Tibial nerve (tissue), 4 donors: ENCODE measurements around the gene ICA1. TPM values are rescaled to one million over a fixed set of nuclear protein-coding genes. Genes with fewer than 3 reads are reported as not detected.

Experiments
- DNase-seq, 2 donors: peaks; one replicate each; pipeline ENCODE4 v3.0.0-alpha.2; 2019; ENCODE audit warnings: low spot score in 2 of 2
- H3K27ac ChIP-seq, 4 donors: fragments of 200-600 bp; sonication (generic) in 3 of 4; one replicate each; pipeline ENCODE4 v1.5.1; 2017 to 2019; ENCODE audit warnings: mild to moderate bottlenecking in 1 of 4
- H3K27me3 ChIP-seq, 2 donors: fragments of 200-600 bp; sonication (generic) in 1 of 2; one replicate each; pipeline versions ENCODE4 v1.5.1 to v1.6.0; 2017 to 2019
- H3K36me3 ChIP-seq, 3 donors: fragments of 200-600 bp; sonication (generic); one replicate each; pipeline ENCODE4 v1.5.1; 2018 to 2019
- H3K4me1 ChIP-seq, 4 donors: fragments of 200-600 bp; sonication (generic) in 3 of 4; one replicate each; pipeline ENCODE4 v1.5.1; 2017 to 2019
- H3K4me3 ChIP-seq, 4 donors: fragments of 200-600 bp; sonication (generic) in 3 of 4; one replicate each; pipeline ENCODE4 v1.5.1; 2017 to 2019; ENCODE audit warnings: mild to moderate bottlenecking in 1 of 4, moderate library complexity in 1 of 4
- H3K9me3 ChIP-seq, 4 donors: fragments of 200-600 bp; sonication (generic) in 3 of 4; one replicate each; pipeline ENCODE4 v1.5.1; 2017 to 2019
- EP300 ChIP-seq, 2 donors: sonication (generic); formaldehyde crosslinking; IDR thresholded peaks; one replicate each; pipeline ENCODE4 v1.6.1; 2017; ENCODE audit warnings: antibody characterized with exemption in 2 of 2, mild to moderate bottlenecking in 1 of 2
- POLR2A ChIP-seq, 2 donors: fragments of 450-650 bp; IDR thresholded peaks; one replicate each; pipeline ENCODE4 v1.6.1; 2017; ENCODE audit warnings: antibody characterized with exemption in 2 of 2, mild to moderate bottlenecking in 2 of 2, moderate library complexity in 2 of 2
- WGBS, 2 donors: methylation state at CpG; one replicate each; pipeline ENCODE4 v1.1.5; 2018; 5-methylcytosine and 5-hydroxymethylcytosine counted together
- total RNA-seq, 4 donors: library from RNA; depleted of rRNA; stranded (reverse); fragments of >200 nt; gene quantifications; one replicate each; pipeline ENCODE4 v1.1.0, GENCODE V29; 2016
- TF ChIP-seq, protein P1 (sequence below), 5 experiments: fragments of 200-600 bp in 3 of 5; fragments of 450-650 bp in 2 of 5; sonication (generic) in 3 of 5; IDR thresholded peaks; one replicate each; pipeline ENCODE4 v1.5.1; 2016 to 2019; ENCODE audit warnings: antibody characterized with exemption in 5 of 5, mild to moderate bottlenecking in 3 of 5, moderate library complexity in 2 of 5

ICA1 gene
- total RNA-seq, 4 donors from 2014 or later, result 12.8 to 27.3 (median 20.5) TPM

DNA sequence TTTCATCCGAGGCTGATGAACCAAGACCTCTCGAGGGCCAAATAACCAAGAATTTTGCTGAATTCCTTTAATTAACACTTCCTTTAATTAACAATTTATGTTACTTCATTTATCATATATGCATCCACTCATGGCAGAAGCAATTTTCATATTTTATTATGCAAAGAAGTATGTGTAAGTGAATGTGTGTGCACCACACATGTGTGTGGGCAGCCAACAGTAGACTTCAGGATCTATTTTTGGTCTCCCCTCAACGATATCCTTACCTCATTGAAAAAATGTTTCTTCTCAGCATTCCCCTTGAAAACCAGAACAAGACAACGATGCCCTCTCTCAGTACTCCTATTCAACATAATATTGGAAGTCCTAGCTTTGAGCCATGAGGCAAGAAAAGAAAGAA is 96.8 kb downstream of the ICA1 start:
- no peaks in the 10 kb centered on the region for H3K27me3 ChIP-seq
- TF ChIP-seq POLR2A (IDR thresholded peaks at IDR 0.05) (no peak), EP300 (IDR thresholded peaks at IDR 0.05) (no peak)
- TF ChIP-seq, protein P1, sequence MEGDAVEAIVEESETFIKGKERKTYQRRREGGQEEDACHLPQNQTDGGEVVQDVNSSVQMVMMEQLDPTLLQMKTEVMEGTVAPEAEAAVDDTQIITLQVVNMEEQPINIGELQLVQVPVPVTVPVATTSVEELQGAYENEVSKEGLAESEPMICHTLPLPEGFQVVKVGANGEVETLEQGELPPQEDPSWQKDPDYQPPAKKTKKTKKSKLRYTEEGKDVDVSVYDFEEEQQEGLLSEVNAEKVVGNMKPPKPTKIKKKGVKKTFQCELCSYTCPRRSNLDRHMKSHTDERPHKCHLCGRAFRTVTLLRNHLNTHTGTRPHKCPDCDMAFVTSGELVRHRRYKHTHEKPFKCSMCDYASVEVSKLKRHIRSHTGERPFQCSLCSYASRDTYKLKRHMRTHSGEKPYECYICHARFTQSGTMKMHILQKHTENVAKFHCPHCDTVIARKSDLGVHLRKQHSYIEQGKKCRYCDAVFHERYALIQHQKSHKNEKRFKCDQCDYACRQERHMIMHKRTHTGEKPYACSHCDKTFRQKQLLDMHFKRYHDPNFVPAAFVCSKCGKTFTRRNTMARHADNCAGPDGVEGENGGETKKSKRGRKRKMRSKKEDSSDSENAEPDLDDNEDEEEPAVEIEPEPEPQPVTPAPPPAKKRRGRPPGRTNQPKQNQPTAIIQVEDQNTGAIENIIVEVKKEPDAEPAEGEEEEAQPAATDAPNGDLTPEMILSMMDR (IDR thresholded peaks at IDR 0.05), result no peak
- H3K36me3 ChIP-seq, result no peaks in the 10 kb centered on the region
- H3K4me1 ChIP-seq, result peaks cover 0 to 6% (median 0%) of the 10 kb centered on the region in 4 donors
- no peak overlapping the region for H3K27ac ChIP-seq
- WGBS, 2 donors, result 7 to 26% methylated on average over 4 of the region's 4 CpGs
- DNase-seq, result no peak
- no peaks in the 10 kb centered on the region for H3K9me3 ChIP-seq
- no peak overlapping the region for H3K4me3 ChIP-seq

DNA sequence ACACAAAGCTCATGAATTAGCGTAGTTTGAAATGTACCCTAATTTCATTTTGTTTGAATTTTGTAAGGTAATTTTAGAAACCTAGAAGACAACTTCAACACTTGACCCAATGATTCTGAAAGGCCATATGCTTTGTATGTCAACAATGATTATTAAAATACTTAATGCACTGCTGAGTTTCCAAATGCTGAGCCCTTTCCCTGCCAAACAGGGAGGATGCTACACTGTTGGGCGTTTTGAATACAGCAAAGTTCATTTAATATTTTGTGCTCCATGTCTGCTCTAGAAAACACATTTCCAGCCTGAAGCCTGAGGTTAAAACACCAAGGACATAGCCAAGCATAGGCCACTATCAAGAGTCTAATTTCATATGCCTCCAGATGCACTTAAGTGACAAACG is 99.8 kb downstream of the ICA1 start:
- Histone ChIP-seq H3K27me3 (no peaks in the 10 kb centered on the region), H3K4me3 (no peak overlapping the region), H3K9me3 (no peaks in the 10 kb centered on the region), H3K36me3 (no peaks in the 10 kb centered on the region), H3K27ac (no peak overlapping the region), H3K4me1 (no peaks in the 10 kb centered on the region)
- TF ChIP-seq, protein P1 (IDR thresholded peaks at IDR 0.05), result no peak
- TF ChIP-seq EP300 (IDR thresholded peaks at IDR 0.05) (no peak), POLR2A (IDR thresholded peaks at IDR 0.05) (no peak)
- no peak for DNase-seq
- WGBS, 2 donors, result 86 to 89% methylated on average over 3 of the region's 3 CpGs

DNA sequence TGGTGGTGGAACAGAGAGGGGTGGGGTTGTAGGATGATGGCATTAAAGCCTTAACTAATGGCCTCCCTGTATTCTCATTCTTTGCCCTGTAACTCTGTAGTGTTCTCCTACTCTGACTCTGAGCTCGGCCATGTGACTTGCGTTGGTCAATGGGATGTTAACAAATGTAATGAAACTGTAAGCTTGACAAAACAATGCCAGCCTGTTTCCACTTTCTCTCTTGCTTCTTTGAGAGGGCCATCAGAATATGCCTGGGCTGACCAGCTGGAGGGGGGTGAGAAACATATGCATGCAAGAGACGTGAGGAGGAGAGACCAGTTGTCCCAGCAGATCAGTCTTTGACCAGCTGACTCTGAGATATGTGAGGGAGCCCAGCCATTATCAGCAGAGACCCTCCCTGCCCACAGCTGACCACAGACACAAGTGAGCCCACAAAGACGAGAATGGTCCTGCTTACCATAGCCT is 100.6 kb downstream of the ICA1 start:
- 65 to 69% methylated on average over 4 of the region's 4 CpGs for WGBS, 2 donors

DNA sequence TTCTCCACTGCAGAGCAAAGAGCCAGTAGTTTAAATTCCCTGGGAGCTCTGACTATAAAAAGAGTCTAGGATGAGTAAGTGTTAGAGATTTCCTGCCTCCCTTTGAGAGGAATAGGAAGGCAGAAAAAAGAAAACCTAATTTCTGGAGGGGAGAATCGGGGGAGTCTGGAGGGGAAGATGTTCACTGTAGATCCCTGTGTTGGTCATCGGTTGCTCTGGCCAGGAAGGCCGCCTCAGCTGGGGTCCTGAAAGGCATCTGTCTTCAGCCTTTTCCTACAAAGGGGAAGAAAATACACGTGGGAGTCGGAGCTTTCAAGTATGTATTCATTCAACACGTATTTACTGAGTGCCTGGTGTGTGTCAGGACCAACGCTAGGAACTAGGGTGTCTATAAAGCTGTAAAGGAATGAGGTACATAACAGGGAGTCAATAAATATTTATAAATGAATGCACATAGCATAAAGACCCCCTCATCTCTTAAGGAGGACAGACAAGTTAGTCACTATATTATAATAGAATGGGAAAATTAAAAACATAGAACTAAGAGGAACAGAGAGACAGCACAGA is 101.1 kb downstream of the ICA1 start:
- no peaks in the 10 kb centered on the region for H3K9me3 ChIP-seq
- TF ChIP-seq, protein P1 (IDR thresholded peaks at IDR 0.05), result no peak
- TF ChIP-seq POLR2A (IDR thresholded peaks at IDR 0.05), result no peak
- no peak for TF ChIP-seq EP300 (IDR thresholded peaks at IDR 0.05)
- 49 to 67% methylated on average over 7 of the region's 7 CpGs for WGBS, 2 donors
- no peak overlapping the region for H3K27ac ChIP-seq
- H3K4me1 ChIP-seq, result no peaks in the 10 kb centered on the region
- no peak for DNase-seq
- H3K27me3 ChIP-seq, result no peaks in the 10 kb centered on the region
- no peak overlapping the region for H3K4me3 ChIP-seq
- H3K36me3 ChIP-seq, result no peaks in the 10 kb centered on the region

More for the DNA sequence above, 100.6 kb downstream of the ICA1 start:
- no peaks in the 10 kb centered on the region for H3K9me3 ChIP-seq
- H3K27me3 ChIP-seq, result no peaks in the 10 kb centered on the region
- H3K27ac ChIP-seq, result no peak overlapping the region
- no peak overlapping the region for H3K4me3 ChIP-seq
- no peak for DNase-seq
- H3K36me3 ChIP-seq, result no peaks in the 10 kb centered on the region
- H3K4me1 ChIP-seq, result no peaks in the 10 kb centered on the region
- TF ChIP-seq EP300 (IDR thresholded peaks at IDR 0.05) (no peak), POLR2A (IDR thresholded peaks at IDR 0.05) (no peak)

DNA sequence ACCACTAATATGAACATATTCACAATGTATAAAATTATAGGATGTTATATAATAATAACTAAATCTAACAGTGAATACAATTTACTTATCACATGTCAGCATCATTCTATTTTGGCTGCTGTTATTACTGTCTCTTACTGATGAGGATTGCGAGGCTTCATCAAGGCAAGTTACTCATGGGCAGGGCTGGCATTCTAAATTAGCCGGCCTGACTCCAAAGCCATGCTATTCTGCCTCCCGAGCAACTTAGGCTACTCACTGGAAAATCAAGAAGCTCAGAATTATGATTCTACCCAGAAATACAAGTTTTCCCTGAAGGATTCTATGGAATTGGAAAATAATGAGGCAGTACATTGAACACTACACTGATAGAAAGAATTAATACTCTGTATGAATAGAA is 101.7 kb downstream of the ICA1 start:
- Histone ChIP-seq H3K9me3 (no peaks in the 10 kb centered on the region), H3K27me3 (no peaks in the 10 kb centered on the region), H3K4me3 (no peak overlapping the region), H3K4me1 (no peaks in the 10 kb centered on the region), H3K27ac (no peak overlapping the region), H3K36me3 (no peaks in the 10 kb centered on the region)
- DNase-seq, result no peak
- TF ChIP-seq POLR2A (IDR thresholded peaks at IDR 0.05) (no peak), EP300 (IDR thresholded peaks at IDR 0.05) (no peak)
- TF ChIP-seq, protein P1 (IDR thresholded peaks at IDR 0.05), result no peak
- WGBS, 2 donors, result 66 to 78% methylated on average over 3 of the region's 3 CpGs
